ENCODE measurements around the gene ZNF799. TPM values are rescaled to one million over a fixed set of nuclear protein-coding genes. Genes with fewer than 3 reads are reported as not detected.
"Not testable (repeated sequence)": the region's sequence is repeated elsewhere in the genome, so short reads cannot be mapped to it uniquely, and the experiment has no call there.

The ZNF799 gene
- total RNA-seq, 1 donor from 2014 or later: 3.8 TPM

- peaks cover 81% of the 10 kb centered on the region for H3K9me3 Mint-ChIP-seq
- H3K27ac Mint-ChIP-seq; DNase-seq (ENCODE audit: low spot score); H3K4me1 Mint-ChIP-seq (ENCODE audit: low read depth); H3K27me3 Mint-ChIP-seq (ENCODE audit: low read depth); intact Hi-C loops (cut with micrococcal nuclease); H3K4me3 Mint-ChIP-seq (ENCODE audit: low read depth): not testable (repeated sequence)
- H3K36me3 Mint-ChIP-seq (ENCODE audit: low read depth): peaks cover 82% of the 10 kb centered on the region
Observed at GRCh38 chr19:12391148-12391547, 9.9 kb downstream of the ZNF799 start.

- intact Hi-C loops (cut with micrococcal nuclease); H3K27ac Mint-ChIP-seq: not testable (repeated sequence)
- peaks cover 58% of the 10 kb centered on the region for H3K9me3 Mint-ChIP-seq
Observed at GRCh38 chr19:12386365-12386764, 14.7 kb downstream of the ZNF799 start.

GRCh38 chr19:12380444-12380737 lies 20.7 kb downstream of the ZNF799 start:
- DNase-seq (ENCODE audit: low spot score): no peak
- H3K9me3 Mint-ChIP-seq: peaks cover 64% of the 10 kb centered on the region

More at GRCh38 chr19:12386365-12386764, 14.7 kb downstream of the ZNF799 start:
- H3K4me1 Mint-ChIP-seq (ENCODE audit: low read depth); H3K27me3 Mint-ChIP-seq (ENCODE audit: low read depth); DNase-seq (ENCODE audit: low spot score); H3K4me3 Mint-ChIP-seq (ENCODE audit: low read depth): not testable (repeated sequence)
- H3K36me3 Mint-ChIP-seq (ENCODE audit: low read depth): peaks cover 44% of the 10 kb centered on the region

GRCh38 chr19:12379732-12380443 lies 21.2 kb downstream of the ZNF799 start:
- H3K36me3 Mint-ChIP-seq (ENCODE audit: low read depth): peaks cover 21% of the 10 kb centered on the region
- no peaks in the 10 kb centered on the region for H3K27me3 Mint-ChIP-seq (ENCODE audit: low read depth)
- no peak overlapping the region for H3K4me3 Mint-ChIP-seq (ENCODE audit: low read depth)
- H3K4me1 Mint-ChIP-seq (ENCODE audit: low read depth): no peaks in the 10 kb centered on the region
- H3K9me3 Mint-ChIP-seq: peaks cover 63% of the 10 kb centered on the region
- H3K27ac Mint-ChIP-seq: no peak overlapping the region
- no peak for DNase-seq (ENCODE audit: low spot score)
- intact Hi-C loops (cut with micrococcal nuclease): no loop called here

More at GRCh38 chr19:12380444-12380737, 20.7 kb downstream of the ZNF799 start:
- peaks cover 21% of the 10 kb centered on the region for H3K36me3 Mint-ChIP-seq (ENCODE audit: low read depth)
- intact Hi-C loops (cut with micrococcal nuclease): no loop called here
- H3K27ac Mint-ChIP-seq: no peak overlapping the region
- no peaks in the 10 kb centered on the region for H3K27me3 Mint-ChIP-seq (ENCODE audit: low read depth)
- no peak overlapping the region for H3K4me3 Mint-ChIP-seq (ENCODE audit: low read depth)
- H3K4me1 Mint-ChIP-seq (ENCODE audit: low read depth): no peaks in the 10 kb centered on the region

- Mint-ChIP-seq H3K4me1 (ENCODE audit: low read depth) (no peaks in the 10 kb centered on the region), H3K27me3 (ENCODE audit: low read depth) (no peaks in the 10 kb centered on the region), H3K27ac (no peak overlapping the region), H3K9me3 (peaks cover 56% of the 10 kb centered on the region), H3K36me3 (ENCODE audit: low read depth) (no peaks in the 10 kb centered on the region), H3K4me3 (ENCODE audit: low read depth) (no peak overlapping the region)
- no peak for DNase-seq (ENCODE audit: low spot score)
- intact Hi-C loops (cut with micrococcal nuclease): no loop called here
Observed at GRCh38 chr19:12374026-12374425, 27.0 kb downstream of the ZNF799 start.

- Mint-ChIP-seq H3K27me3 (ENCODE audit: low read depth) (peaks cover 1% of the 10 kb centered on the region), H3K27ac (no peak within 1 kb of the TSS), H3K4me3 (ENCODE audit: low read depth) (peak within 1 kb of the TSS; percentile 86), H3K36me3 (ENCODE audit: low read depth) (peaks cover 6% of the 10 kb centered on the region), H3K9me3 (peaks cover 30% of the 10 kb centered on the region), H3K4me1 (ENCODE audit: low read depth) (peaks cover 7% of the 10 kb centered on the region)
- peak; percentile 64 for DNase-seq (ENCODE audit: low spot score)
- intact Hi-C loops (cut with micrococcal nuclease): loop anchor here (1.0 kb wide), 1 partner anchor 34 kb away; no protein-coding TSS in a partner anchor
Observed at GRCh38 chr19:12365236-12366162, 35.6 kb downstream of the ZNF799 start, which contains the start of gene ZNF442. Gene ZNF442 (minus strand): TSS chr19:12365683. CDS start chr19:12363631, 2,052 bp downstream.

- DNase-seq (ENCODE audit: low spot score): no peak
- H3K4me3 Mint-ChIP-seq (ENCODE audit: low read depth): peak overlapping the region; percentile 76
- H3K9me3 Mint-ChIP-seq: peaks cover 29% of the 10 kb centered on the region
- H3K36me3 Mint-ChIP-seq (ENCODE audit: low read depth): peaks cover 6% of the 10 kb centered on the region
- peaks cover 7% of the 10 kb centered on the region for H3K4me1 Mint-ChIP-seq (ENCODE audit: low read depth)
- peaks cover 1% of the 10 kb centered on the region for H3K27me3 Mint-ChIP-seq (ENCODE audit: low read depth)
- H3K27ac Mint-ChIP-seq: no peak overlapping the region
- intact Hi-C loops (cut with micrococcal nuclease): loop anchor here (1.0 kb wide), 1 partner anchor 33 kb away; no protein-coding TSS in a partner anchor
Observed at GRCh38 chr19:12364391-12365235, 36.5 kb downstream of the ZNF799 start.

- H3K4me1 Mint-ChIP-seq (ENCODE audit: low read depth); H3K27ac Mint-ChIP-seq; H3K4me3 Mint-ChIP-seq (ENCODE audit: low read depth); DNase-seq (ENCODE audit: low spot score); H3K27me3 Mint-ChIP-seq (ENCODE audit: low read depth); H3K36me3 Mint-ChIP-seq (ENCODE audit: low read depth); intact Hi-C loops (cut with micrococcal nuclease): not testable (repeated sequence)
- peaks cover 37% of the 10 kb centered on the region for H3K9me3 Mint-ChIP-seq
Observed at GRCh38 chr19:12362236-12362635, 38.8 kb downstream of the ZNF799 start.

- H3K36me3 Mint-ChIP-seq (ENCODE audit: low read depth): peaks cover 27% of the 10 kb centered on the region
- no peak overlapping the region for H3K27ac Mint-ChIP-seq
- H3K9me3 Mint-ChIP-seq: peaks cover 80% of the 10 kb centered on the region
- intact Hi-C loops (cut with micrococcal nuclease): no loop called here
- H3K4me3 Mint-ChIP-seq (ENCODE audit: low read depth): no peak overlapping the region
- no peak for DNase-seq (ENCODE audit: low spot score)
- H3K4me1 Mint-ChIP-seq (ENCODE audit: low read depth): no peaks in the 10 kb centered on the region
- no peaks in the 10 kb centered on the region for H3K27me3 Mint-ChIP-seq (ENCODE audit: low read depth)
Observed at GRCh38 chr19:12353375-12353774, 47.7 kb downstream of the ZNF799 start.

- H3K36me3 Mint-ChIP-seq (ENCODE audit: low read depth): peaks cover 25% of the 10 kb centered on the region
- no peak for DNase-seq (ENCODE audit: low spot score)
- H3K27me3 Mint-ChIP-seq (ENCODE audit: low read depth): no peaks in the 10 kb centered on the region
- H3K4me1 Mint-ChIP-seq (ENCODE audit: low read depth): no peaks in the 10 kb centered on the region
- peaks cover 81% of the 10 kb centered on the region for H3K9me3 Mint-ChIP-seq
- H3K27ac Mint-ChIP-seq: no peak overlapping the region
- H3K4me3 Mint-ChIP-seq (ENCODE audit: low read depth): no peak overlapping the region
- intact Hi-C loops (cut with micrococcal nuclease): no loop called here
Observed at GRCh38 chr19:12350890-12351197, 50.2 kb downstream of the ZNF799 start.

GRCh38 chr19:12350185-12350889 lies 50.7 kb downstream of the ZNF799 start:
- DNase-seq (ENCODE audit: low spot score): no peak
- H3K4me1 Mint-ChIP-seq (ENCODE audit: low read depth): no peaks in the 10 kb centered on the region
- peaks cover 25% of the 10 kb centered on the region for H3K36me3 Mint-ChIP-seq (ENCODE audit: low read depth)
- no peak overlapping the region for H3K27ac Mint-ChIP-seq
- no peaks in the 10 kb centered on the region for H3K27me3 Mint-ChIP-seq (ENCODE audit: low read depth)
- no peak overlapping the region for H3K4me3 Mint-ChIP-seq (ENCODE audit: low read depth)
- intact Hi-C loops (cut with micrococcal nuclease): no loop called here
- peaks cover 84% of the 10 kb centered on the region for H3K9me3 Mint-ChIP-seq

- DNase-seq (ENCODE audit: low spot score): no peak
- intact Hi-C loops (cut with micrococcal nuclease): no loop called here
- no peaks in the 10 kb centered on the region for H3K4me1 Mint-ChIP-seq (ENCODE audit: low read depth)
- no peak overlapping the region for H3K27ac Mint-ChIP-seq
- H3K4me3 Mint-ChIP-seq (ENCODE audit: low read depth): no peak overlapping the region
- peaks cover 72% of the 10 kb centered on the region for H3K9me3 Mint-ChIP-seq
- H3K36me3 Mint-ChIP-seq (ENCODE audit: low read depth): peaks cover 21% of the 10 kb centered on the region
- H3K27me3 Mint-ChIP-seq (ENCODE audit: low read depth): no peaks in the 10 kb centered on the region
Observed at GRCh38 chr19:12346896-12347295, 54.2 kb downstream of the ZNF799 start.
